ENCODE results near the gene DNAH10.
"Not testable (repeated sequence)": the region's sequence is repeated elsewhere in the genome, so short reads cannot be mapped to it uniquely, and the experiment has no call there.

The DNAH10 gene

DNA sequence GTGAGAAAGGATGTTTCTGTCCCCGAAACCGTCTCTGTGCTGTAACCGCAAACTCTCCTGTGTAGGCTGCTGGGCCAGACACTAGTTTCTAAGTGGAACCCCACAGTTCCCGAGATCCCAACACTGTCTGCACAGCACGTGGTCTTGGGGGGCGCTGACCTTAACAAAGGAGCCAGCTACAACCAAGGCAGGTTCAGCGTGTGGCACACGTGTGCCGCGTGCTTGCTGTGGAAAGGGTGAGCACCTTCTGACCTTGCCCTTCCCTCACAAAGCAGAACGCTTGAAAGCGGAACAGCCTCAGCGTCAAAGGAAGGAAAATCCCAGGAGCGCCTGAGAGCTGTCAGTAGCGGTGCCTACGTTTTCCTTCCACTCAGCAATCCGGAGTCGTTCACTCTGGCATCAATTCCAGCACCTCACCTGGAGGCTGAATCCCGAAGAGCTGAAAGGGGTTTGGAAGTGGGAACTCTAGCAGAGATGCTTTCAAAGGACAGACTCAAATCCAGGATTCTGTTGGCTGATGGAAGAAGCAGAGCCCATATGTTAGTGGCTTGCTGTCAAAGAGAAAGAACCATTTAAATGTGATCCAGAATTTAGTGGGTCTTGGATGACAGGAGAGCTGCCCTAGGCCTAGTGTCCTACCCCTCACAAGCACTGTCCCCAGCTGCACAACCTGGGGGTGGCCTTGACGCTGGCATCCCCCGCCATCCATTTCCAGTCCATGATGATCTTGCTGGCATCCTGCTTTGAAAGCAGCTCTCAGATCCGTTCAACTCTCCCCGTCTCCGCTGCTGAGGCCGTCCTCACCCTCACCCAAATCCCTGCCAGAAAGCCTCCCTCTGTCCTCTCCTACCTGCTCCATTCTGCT is 183.4 kb downstream of the DNAH10 start:
- no peak for DNase-seq (ENCODE audit: low read depth in 1 of 2, low spot score in 1 of 2)

DNA sequence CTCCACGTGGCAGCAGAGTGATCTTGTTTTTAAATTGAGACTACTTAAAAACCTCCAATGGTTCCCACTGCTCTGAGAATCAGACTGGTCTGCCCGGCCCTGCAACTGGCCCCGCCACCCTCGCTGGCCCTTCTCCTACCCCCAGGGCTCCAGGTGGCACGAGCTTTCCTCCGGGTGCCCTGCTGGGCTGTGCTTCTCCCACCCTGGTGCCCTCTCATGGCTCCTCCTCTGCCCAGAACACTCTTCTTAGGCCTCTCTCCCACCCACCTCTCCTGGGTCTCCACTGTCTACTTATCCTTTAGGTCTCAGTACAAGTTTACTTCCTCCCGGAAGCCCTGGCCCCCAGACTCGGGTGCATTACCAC is 184.0 kb downstream of the DNAH10 start:
- no peak for DNase-seq (ENCODE audit: low read depth in 1 of 2, low spot score in 1 of 2)

DNA sequence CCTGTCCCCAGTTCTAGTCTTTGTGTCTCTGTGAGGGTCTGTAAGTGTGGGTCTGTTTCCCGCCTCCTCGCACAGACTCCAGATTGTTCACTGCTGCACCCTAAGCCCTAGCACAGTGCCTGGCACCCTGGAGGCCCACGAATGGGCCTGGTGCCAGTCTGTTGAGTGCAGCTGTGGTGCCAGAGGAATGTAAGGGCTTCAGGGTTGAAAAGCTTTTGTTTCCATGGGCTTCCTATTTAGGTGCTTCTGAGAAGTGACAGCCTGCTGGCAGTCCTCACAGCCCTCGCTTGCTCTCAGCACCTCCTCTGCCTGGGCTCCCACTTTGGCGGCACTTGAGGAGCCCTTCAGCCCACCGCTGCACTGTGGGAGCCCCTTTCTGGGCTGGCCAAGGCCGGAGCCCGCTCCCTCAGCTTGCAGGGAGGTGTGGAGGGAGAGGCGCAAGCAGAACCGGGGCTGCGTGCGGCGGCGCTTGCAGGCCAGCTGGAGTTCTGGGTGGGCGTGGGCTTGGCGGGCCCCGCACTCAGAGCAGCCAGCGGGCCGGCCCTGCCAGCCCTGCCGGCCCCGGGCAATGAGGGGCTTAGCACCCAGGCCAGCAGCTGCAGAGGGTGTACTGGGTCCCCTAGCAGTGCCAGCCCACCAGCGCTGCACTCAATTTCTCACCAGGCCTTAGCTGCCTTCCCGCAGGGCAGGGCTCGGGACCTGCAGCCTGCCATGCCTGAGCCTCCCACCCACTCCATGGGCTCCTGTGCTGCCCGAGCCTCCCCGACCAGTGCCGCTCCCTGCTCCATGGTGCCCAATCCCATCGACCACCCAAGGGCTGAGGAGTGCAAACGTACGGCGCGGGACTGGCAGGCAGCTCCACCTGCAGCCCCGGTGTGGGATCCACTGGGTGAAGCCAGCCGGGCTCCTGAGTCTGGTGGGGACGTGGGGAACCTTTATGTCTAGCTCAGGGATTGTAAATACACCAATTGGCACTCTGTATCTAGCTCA is 184.7 kb downstream of the DNAH10 start:
- DNase-seq (ENCODE audit: low read depth in 1 of 2, low spot score in 1 of 2), result not testable (repeated sequence)

DNA sequence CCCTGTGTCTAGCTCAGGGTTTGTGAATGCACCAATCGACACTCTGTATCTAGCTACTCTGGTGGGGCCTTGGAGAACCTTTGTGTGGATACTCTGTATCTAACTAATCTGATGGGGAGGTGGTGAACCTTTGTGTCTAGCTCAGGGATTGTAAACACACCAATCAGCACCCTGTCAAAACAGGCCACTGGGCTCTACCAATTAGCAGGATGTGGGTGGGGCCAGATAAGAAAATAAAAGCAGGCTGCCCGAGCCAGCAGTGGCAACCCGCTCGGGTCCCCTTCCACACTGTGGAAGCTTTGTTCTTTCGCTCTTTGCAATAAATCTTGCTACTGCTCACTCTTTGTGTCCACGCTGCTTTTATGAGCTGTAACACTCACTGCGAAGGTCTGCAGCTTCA is 185.4 kb downstream of the DNAH10 start:
- DNase-seq (ENCODE audit: low read depth in 1 of 2, low spot score in 1 of 2), result not testable (repeated sequence)

DNA sequence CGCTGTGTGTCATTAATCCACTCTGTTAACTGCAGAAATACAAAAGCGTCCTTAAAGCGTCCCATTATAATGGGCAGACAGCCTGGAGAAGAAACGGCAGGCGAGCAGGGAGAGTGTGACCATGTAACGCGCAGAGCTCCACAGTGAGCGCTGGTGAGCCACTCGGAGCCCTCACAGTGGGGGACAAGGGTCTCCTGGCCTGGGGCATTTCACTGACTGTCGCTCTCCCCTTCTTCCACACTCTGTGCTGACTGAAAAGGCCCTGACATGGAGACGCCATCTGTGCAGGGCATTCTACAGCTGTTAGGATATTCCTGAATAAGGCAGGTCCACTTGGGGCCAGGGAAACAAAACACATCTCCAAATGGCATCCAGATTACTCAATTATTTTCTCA is 186.3 kb downstream of the DNAH10 start:
- no peak for DNase-seq (ENCODE audit: low read depth in 1 of 2, low spot score in 1 of 2)

DNA sequence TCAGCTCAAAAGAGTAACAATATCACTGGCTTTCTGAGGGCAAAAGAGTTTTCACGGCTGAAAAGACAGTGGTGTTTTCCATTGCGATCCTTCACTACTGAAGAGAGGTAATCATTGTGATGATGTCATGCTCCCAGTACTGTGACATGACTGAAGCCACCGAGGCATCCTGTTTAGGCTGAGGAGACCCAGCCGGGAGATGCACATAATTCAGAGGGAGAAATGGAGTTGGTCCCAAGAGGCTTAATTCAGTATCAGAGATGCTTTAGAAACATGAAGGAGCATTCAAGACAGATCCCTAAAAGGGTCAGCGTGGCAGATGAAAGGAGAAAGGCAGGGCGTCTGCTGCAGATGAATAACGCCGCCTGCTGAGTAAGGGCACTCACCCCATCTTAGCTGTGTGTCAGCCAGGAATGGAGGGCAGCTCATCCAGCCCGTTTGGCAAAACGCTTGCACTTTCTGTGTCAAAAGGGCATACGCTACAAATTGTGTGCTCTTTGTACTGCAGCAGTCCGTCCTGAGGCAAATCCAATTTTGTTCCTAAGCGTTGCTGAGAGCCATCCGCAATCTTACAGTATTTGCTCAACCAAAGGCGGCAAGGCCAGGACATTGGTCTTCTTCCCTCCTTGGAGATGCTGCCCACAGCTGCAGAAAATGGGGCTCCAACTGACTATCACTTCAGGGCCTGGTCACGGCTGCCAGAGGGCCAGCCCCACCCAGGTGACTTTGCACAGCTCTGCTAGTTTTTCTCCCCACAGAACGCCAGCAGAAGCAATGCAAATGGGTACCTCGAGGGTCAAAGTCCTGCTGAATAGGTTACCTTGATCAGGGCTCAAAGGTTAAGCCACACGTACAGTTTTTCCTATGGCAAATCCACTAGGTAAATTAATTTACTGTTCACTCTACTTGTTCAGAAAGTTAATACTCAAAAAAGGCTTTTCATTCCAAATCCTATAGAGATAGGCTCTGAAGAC is 187.0 kb downstream of the DNAH10 start:
- no peak for DNase-seq (ENCODE audit: low read depth in 1 of 2, low spot score in 1 of 2)

DNA sequence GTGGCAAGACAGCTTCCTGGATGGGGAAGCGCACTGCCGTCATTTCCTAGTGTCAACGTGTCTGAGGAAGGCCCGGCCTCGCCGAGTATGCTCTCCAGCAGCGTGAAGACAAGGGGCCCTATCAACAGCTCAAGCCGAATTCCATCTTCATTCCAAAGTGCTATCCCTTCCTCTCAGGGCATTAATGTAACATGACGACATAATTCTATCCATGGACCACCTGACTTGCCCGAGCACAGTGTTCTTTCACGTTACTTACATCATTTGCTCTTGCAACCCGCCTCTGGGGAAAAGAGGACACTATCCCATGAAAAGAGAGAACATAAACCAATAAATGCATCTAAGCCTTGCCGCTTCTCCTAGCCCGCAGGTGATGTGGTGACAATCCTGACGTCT is 187.7 kb downstream of the DNAH10 start:
- DNase-seq (ENCODE audit: low read depth in 1 of 2, low spot score in 1 of 2), result no peak

DNA sequence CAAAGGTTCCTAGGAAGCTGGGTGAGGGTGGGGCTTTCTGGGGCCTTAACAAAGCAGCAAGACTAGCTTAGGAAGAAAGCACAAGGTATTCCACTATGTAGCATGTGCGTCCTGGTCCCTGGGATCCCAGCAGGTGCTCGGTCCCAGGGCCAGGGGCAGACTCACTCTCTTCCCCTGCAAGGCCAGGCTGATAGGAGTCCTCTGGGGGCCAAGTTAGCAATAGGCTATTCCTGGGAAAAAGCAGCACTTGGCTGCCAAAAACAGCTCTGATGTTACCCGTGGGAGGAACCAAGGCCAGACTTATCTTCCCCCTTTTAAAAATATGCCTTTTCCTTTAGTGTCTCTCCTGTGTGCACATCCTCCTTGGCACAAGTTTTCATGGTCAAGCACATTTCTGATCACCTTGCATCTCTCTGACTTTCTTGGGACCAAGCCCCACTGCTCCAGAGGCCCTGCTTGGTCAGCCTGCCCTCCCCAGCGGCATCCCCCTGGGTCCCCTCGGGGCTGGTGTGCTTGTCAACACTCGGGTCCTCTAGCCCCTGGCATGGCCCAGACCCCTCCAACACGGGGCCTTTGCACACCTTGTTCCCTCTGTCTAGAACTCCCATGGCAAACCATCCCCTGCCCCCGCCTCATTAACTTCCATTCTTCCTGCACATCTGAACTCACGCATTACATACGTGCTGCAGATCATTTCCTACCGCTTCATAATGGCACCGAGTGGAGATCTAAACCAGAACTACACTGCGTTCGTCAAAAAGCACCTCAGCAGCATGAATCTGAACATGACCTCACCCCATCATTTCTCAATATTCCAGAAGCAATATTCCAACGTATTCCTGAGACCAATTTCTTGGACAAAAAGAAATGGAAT is 188.6 kb downstream of the DNAH10 start:
- DNase-seq (ENCODE audit: low read depth in 1 of 2, low spot score in 1 of 2), result no peak

DNA sequence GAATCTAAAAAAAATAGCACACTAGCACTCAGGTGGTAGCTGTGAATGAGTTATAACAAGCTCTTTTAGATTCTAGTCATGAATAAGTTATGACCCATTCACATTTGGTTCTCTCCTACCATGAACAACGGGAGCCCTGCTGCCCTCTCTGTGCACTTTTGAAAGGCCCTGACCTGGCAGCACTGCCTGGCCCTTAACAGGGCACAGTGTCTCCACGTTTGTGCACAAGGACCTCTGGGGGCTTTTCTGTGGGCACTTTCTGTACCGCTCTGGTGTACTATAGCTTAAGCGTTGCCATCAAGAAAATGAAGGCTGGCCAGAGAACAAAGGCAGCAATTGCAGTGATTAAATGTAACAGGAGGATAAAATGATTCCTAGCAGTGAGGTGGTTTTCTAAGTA is 189.4 kb downstream of the DNAH10 start:
- DNase-seq (ENCODE audit: low read depth in 1 of 2, low spot score in 1 of 2), result no peak

DNA sequence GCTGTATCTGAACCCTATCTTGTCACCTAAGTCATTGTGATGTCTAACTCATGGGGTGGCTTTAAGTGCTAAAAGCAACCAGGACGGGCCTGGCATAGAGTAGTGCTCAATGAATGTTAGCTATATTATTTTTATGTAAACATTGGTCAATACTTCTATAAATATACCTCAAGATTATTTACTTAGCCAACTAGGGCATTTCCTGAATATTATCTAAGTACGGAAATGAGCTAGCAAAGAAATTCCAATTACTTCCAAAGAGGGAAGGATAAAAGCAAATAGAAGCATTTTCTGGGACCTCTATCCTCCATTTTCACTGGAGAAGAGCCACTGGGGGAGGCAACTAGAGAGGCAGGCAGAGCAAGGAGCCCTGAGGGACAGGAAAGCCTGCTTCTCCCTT is 189.9 kb downstream of the DNAH10 start:
- DNase-seq (ENCODE audit: low read depth in 1 of 2, low spot score in 1 of 2), result no peak

DNA sequence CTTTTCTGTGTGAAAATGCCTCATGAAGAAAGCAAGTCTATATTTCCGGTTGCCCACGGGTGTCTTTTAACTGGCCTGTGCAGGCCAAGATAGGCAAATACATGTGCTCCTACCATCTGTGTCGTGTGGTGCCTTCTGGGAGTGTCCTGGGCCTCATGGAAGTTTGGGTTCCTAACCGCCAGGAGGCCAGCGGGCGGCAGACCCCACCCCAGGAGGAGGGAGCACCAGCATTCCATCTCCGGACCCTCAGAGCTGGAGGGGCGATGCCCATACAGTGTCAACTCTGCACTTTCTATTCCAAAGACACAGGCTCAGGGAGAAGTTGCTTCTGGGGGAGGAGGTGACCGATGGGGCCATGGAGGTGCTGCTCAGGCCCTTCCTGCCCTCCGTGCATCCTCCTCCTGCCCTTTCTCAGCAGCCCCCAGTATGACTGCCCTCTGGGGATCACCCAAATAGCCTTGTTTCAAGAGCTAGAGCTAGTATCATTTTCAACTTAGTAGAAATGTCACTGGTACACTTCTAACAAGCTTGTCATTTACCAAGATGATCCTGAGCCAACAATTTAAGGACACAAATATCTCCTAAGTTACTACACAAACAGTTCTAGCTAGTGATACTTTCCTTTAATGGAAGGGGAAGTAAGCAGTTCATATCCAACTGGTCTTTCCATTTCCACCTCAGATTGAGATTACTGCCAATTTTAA is 192.7 kb downstream of the DNAH10 start:
- no peak for DNase-seq (ENCODE audit: low read depth in 1 of 2, low spot score in 1 of 2)

DNA sequence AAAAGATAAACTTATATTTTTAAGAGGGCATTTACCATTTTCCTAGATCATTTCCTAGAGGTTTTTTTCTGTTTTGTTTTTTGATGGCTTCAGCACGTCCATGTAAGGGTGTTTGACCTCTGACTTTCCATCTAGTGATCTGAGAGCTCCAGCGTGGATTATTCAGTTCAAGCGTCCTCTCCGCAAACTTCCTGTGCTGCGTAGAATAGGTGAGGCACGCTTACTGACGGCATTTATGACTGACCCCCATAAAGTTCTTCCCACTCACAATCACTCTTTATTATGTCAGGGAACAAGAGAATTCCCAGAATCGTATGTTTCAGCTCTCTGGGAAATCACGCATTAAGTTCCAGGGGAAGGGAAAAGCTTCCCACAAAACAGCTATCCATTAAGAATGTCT is 194.1 kb downstream of the DNAH10 start:
- DNase-seq (ENCODE audit: low read depth in 1 of 2, low spot score in 1 of 2), result no peak

DNA sequence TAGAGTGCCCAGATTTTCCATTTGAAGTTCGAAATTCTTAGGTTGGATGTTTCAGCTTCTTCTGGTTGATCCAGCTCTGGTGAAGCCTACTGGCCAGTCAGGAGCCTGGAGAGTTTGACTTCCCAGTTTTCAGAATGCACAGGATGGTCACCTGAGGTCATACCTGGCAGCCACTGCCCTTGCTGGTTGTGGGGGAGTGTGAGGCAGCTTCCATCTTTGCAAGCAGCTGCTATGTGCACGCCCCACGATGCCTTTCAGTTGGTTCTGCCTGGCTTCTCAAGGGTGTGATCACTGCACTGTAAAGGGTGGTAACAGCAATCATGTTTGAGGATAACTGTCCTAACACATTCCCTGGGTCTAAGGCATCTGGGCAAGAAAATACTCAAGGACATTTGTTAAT is 195.1 kb downstream of the DNAH10 start:
- DNase-seq (ENCODE audit: low read depth in 1 of 2, low spot score in 1 of 2), result no peak

DNA sequence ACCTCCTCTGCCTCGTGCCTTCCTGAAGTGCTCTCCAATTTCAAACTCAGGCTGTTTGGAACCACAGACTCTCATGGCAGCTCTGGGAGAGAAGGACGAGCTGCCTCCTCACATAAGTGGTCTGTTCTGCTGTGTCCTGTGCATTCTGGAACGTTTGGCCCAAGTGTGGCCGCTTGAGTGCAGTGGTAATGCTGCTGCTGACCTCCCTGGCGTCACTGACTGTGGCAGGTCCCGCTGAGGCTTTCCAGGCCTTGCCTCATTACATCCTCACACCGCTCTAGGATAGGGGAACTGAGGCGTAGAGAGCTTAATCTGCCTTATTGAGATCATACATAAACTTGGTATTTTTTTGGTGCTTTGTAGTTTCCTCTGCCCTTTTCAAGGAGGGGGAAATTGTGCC is 196.4 kb downstream of the DNAH10 start:
- no peak for DNase-seq (ENCODE audit: low read depth in 1 of 2, low spot score in 1 of 2)

DNA sequence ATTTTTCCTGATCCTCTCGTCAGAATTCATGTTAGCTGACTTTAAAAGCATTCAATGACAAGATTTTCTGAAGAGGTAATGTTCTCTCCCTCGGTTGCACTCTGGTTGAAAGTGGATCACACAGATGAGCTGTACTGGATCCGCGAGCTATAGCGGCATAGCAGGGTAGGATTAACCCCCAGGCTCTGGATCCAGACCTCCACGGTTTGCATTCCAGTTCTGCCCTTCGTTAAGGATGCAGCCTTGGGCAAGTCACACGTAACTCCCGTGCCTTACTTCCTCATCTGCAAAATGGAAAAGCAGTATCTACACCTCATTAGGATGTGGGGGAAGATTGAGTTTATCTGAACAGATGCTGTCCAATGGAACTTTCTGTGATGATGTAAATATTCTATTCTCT is 196.8 kb downstream of the DNAH10 start:
- DNase-seq (ENCODE audit: low read depth in 1 of 2, low spot score in 1 of 2), result no peak

DNA sequence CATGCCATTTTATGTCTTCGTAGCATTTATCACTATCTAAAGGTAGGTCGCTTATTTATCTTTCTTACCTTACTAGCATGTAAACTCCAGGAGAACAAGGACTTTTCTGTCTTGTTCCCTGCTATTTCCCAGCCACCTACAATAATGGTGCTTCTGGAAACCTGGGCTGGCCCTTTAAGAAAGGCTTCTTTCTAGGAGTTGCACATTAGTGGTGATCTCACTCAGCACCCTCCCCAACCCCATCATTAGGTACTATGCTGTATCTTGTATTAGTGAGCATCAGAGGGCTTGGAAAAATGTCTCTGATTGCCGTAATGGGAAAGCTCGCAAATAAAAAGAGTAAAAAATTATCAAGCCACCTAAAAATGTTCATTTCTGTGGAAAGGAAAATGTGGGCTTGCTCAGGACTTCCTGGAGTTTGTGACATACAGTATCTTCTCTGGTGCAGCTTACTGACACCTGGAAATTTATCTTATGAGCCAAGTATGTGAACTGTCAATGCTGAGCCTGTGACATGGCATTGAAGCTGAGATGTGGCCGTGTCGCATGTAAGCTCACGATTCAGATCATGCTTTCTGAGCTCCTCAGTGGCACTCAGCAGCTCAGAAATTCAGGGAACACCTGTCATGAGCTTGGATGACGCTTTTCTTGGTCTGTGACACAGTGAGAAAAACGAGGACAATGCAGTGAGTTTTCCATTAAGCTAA is 198.1 kb downstream of the DNAH10 start:
- DNase-seq (ENCODE audit: low read depth in 1 of 2, low spot score in 1 of 2), result no peak

DNA sequence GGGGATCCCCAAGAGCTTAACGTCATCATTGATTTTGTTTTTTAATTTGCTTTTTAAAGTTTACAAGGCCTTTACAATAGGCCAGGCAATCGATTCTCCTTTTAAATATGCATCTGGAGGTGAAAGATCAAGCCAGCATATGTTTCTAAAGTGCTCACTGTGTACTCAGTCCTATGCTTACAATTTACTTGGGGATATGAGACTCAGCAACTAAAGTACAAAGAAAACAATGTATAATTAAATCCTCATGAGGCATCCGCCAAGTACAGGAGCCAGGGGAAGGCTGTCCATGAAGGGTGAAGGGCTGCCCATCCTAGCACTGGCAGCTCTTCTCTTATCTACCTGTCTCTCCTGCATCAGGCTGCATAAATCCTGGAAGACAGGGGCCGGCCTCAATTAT is 198.8 kb downstream of the DNAH10 start:
- no peak for DNase-seq (ENCODE audit: low read depth in 1 of 2, low spot score in 1 of 2)

DNA sequence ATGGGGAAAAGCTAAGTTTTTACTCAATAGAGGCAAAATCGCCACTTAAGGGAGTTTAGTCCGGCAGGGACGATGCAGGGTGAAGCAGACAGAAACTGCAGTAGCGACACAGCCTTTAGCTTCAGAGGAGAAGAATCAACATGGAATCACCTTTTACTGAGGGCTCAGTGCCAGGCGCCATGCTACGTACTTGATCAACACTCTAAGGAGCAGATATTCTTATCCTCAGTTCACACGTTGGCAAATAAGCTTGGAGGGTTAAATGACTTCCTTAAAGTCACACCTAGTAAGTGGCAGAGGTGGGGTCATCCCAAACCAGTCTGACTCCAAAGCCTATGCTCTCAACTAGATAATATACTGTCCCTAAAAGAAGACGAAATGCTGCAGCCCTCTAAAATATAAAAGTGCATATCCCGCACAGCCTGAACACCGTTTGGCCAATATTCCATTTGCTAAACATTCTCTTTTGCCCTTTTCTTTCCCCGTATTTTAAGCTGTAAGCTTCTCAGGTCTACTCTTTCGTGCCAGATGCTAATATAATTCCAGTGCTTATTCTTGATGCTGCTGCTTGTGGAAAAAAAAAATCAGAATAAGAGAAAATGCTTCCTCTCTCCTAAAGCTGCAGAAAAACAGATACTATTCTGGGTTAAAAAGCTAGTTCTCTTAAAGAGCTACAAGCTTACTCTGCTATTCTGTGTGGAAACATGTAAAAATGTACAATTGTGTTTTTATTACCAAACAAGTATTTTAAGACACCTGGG is 199.7 kb downstream of the DNAH10 start:
- no peak for DNase-seq (ENCODE audit: low read depth in 1 of 2, low spot score in 1 of 2)
